GM19397 (cell line): ENCODE results near the gene KRTAP4-6.
"Not testable (repeated sequence)": the region's sequence is repeated elsewhere in the genome, so short reads cannot be mapped to it uniquely, and the experiment has no call there.

Experiments
- ATAC-seq: cut with Tn5 transposase; IDR thresholded peaks from one replicate; pipeline ENCODE4 v1.9.1; 2021; ENCODE audit warnings: mild to moderate bottlenecking, moderate library complexity; ENCODE audit not compliant: unreplicated experiment

Gene KRTAP4-6

DNA sequence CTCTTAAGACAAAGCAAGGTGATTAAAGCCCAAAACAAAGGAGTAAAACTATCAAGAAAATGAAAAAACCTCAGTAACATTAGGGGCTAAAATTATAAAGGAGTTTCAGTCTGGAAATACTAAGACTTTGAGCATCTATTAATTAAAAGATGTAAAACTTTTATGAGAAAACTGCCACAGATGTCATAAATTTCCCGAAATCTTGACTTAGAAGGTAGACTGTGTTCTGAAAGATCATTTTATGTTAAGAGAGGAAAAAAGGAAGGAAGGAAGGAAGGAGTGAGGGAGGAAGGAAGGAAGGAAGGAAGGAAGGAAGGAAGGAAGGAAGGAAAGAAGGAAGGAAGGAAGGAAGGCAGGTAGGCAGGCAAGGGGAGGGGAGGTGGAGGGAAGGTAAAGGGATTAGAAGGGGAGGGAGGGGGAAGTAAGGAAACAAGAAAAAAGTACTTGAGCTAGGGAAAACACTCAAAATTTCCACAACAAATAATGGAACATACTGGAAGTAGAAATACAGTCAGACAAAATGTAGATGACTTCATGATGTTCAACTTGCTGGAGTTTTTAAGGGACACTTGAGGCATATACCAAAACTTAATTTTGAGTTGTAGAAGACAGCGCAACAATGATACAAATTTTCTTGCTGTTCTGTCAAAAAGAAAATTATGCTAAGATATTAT lies 7.3 kb upstream of the KRTAP4-6 start:
- no peak for ATAC-seq

DNA sequence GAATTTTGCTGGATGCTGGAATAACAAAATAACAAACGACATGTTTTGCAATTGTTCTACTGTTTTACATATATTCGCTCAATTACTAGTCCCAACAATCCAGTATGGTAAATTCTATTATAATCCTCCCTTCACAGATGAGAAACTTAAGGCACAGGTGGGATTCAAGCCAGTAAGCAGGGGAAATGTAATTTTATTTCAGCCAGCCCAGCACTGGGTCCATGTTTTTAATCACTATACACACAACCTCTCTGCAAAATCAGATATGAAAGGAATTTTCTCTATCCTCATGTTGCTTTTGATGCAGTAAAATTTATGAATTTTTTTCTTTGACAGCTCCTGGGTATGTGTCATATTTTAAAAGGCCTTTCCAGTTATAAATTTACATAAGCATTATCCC lies 4.9 kb upstream of the KRTAP4-6 start:
- ATAC-seq, result no peak

GRCh38 chr17:41144846-41145245 lies 4.5 kb upstream of the KRTAP4-6 start:
- ATAC-seq, result no peak

DNA sequence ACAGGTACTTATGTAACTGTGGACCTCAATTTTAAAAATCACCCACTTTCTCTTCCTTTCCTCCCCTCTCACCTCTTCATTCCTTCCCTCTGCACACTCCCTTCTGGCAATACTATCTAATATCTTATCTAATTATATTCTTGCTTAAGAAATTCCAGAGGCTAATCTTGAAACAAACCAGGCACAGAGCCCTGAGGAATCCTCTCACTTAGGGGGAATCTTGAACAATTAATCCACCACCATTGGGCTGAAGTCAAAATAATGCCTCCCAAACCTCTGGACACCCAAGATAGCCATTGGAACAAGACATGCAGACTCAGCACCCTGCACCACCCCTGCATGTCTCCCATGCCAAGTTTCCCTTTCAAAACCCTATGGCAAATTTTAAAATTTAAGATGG lies 1.0 kb upstream of the KRTAP4-6 start:
- no peak for ATAC-seq

GRCh38 chr17:41139865-41140264 lies 479 bp downstream of the KRTAP4-6 start:
- ATAC-seq, result not testable (repeated sequence)

- ATAC-seq, result no peak
Measured at GRCh38 chr17:41133880-41134735, 6.2 kb downstream of the KRTAP4-6 start.

DNA sequence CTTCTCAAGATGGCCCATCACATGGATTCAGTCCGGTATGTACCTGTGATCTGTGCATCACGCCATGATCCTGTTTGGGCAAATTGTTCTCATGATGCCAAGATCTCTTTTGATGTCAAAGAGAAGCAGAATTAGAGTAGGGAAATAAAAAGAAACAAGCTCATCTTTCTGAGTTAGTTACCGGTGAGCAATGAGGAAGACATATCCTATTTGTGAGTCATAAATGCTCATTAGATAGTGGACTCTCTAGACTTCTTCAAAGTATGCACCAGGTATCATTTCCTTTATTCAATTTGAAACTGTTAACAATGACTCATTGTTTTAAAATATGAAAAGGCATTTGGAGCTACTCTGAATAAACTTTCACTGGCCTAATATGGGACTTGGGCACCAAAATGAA lies 8.4 kb downstream of the KRTAP4-6 start:
- no peak for ATAC-seq

- no peak for ATAC-seq
Measured at GRCh38 chr17:41127371-41127770, 13.0 kb downstream of the KRTAP4-6 start.

DNA sequence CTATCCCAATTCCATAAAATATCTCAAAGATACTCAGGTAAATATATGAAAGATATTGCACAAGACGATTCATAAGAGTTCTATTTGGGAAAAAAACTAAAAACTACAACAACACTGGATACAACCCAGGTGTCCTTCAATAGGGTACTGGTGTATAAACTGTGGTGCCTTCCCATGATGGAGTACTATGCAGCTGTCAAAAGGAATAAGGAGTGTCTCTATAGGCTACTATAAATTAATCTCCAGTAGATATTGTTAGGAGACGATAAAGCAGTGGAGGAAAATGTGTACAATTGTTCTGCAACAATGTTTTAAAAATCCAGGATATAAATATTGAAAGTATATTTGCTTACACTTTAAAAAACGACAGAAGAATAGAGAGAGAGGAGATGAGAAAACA lies 13.9 kb downstream of the KRTAP4-6 start:
- ATAC-seq, result no peak

DNA sequence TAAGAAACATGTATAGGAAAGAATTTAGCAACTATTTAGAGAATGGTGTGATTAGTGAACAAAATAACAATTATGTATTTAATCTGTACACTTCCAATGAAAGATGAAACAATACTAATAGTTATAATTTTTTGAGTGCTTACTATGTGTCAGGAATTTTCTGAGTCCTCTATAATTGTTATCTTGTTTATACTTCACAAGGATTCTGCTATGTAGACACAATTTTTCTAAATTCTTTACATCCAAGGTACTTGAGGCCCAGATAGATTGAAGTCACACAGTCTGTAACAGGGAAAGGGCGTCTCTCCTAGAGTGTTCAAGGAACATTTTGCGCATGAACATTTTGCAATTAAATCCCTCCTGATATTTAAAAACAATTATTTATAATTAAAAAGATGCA lies 15.3 kb downstream of the KRTAP4-6 start:
- no peak for ATAC-seq

- ATAC-seq, result not testable (repeated sequence)
Measured at GRCh38 chr17:41123991-41124371, 16.4 kb downstream of the KRTAP4-6 start, which contains the start of gene KRTAP4-12. KRTAP4-12 (minus strand) TSS chr17:41124182; CDS start chr17:41124122, 60 bp downstream.

DNA sequence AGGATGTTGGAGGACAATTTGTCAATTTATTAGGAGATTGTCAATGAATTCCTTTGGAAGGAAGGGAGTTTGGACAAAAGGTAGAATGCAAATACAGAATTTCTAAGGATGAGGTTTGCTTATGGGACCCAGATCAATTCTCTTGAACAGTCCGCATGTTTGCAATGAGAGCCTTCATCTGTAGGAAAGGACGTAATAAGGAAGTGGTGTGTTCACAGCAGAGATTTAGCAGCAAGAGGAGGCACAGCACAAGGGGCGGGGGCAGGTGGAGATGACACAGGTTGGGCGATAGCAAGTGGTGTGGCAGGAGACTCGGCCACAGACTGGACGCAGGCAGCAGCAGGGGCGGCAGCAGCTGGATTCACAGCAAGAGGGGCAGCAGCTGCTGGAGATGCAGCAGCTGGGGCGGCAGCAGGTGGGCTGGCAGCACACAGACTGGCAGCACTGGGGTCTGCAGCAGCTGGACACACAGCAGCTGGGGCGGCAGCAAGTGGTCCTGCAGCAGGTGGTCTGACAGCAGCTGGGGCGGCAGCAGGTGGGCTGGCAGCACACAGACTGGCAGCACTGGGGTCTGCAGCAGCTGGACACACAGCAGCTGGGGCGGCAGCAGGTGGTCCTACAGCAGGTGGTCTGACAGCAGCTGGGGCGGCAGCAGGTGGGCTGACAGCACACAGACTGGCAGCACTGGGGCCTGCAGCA lies 16.9 kb downstream of the KRTAP4-6 start:
- ATAC-seq, result not testable (repeated sequence)

DNA sequence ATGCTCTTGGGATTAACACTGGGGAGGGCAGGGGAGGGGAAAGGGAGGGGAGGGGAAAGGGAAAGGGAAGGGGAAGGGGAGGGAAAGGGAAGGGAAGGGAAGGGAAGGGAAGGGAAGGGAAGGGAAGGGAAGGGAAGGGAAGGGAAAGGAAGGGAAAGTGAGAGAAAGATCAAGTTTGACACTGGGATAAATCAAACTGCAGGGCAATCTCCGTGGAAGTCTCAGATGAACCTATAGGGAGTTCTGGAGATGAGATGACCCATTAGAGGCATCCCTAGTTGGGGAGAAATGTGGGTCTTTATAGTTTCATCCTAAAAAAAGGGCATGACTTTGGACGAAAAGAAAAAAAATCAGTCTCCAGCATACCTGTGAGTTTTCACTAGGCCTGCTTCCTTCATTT lies 18.6 kb downstream of the KRTAP4-6 start:
- ATAC-seq, result no peak

DNA sequence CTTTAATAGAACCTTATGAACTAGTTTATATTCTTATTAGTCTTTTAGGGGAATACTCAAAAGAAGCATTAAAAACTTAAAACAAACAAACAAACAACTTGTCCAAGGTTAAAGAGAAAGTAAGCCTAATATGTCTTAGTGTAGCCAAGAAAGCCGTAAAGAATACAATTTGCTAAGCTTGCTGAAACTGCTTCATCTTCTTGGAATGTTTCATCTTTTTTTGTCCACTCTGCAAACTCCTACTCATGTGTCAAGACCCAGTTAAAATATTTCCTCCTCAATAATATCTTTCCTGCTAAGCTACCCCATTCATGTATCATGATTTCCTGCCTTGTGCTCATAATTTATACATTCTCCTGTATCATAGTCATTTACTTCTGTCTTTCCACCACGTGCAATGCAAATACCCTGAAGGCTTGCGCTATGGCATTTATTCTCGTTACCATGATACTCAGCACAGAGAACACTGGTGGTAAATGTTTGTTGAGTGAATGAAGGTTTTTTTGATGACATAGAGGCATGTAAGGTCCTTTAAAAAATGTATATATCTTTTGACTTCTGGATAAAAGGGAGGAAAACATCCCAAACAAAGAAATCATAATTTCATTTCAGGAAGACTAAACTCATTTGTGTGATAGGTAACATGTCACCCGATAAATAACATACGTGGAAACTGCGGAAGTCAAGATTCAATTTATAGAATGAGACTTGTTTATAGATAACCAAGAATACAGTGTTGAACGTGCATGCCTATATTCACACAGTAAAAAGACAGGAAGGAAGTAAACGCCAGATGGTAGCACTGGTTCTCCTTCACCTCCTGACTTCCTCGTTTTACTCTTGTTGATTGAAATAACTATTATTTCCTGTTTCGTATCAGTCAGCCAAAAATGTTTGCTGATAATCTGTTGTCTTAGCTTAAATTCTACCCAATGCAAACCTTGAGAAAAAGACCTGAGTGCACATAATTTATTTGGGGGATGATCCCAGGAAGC lies 20.4 kb downstream of the KRTAP4-6 start:
- ATAC-seq, result not testable (repeated sequence)

GRCh38 chr17:41118721-41119120 lies 21.6 kb downstream of the KRTAP4-6 start:
- ATAC-seq, result no peak

DNA sequence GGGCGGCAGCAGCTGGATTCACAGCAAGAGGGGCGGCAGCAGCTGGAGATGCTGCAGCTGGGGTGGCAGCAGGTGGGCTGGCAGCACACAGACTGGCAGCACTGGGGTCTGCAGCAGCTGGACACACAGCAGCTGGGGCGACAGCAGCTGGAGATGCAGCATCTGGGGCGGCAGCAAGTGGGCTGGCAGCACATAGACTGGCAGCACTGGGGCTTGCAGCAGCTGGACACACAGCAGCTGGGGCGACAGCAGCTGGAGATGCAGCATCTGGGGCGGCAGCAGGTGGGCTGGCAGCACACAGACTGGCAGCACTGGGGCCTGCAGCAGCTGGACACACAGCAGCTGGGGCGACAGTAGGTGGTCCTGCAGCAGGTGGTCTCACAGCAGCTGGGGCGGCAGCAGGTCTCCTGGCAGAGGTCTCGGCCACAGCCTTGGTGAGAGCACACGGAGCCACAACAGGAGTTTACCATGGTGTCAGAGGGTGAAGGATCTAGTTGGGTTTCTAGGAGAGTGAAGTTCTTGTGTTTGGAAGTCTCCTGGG lies 22.4 kb downstream of the KRTAP4-6 start, which contains the start of gene KRTAP4-11:
Gene KRTAP4-11, minus strand, starts transcription at position 528 of the 541 bp plus-strand sequence. Its CDS starts 58 bp downstream, at position 470.
- not testable (repeated sequence) for ATAC-seq

GRCh38 chr17:41116297-41116696 lies 24.0 kb downstream of the KRTAP4-6 start:
- no peak for ATAC-seq

GRCh38 chr17:41111151-41111885 lies 29.0 kb downstream of the KRTAP4-6 start:
- ATAC-seq, result no peak

DNA sequence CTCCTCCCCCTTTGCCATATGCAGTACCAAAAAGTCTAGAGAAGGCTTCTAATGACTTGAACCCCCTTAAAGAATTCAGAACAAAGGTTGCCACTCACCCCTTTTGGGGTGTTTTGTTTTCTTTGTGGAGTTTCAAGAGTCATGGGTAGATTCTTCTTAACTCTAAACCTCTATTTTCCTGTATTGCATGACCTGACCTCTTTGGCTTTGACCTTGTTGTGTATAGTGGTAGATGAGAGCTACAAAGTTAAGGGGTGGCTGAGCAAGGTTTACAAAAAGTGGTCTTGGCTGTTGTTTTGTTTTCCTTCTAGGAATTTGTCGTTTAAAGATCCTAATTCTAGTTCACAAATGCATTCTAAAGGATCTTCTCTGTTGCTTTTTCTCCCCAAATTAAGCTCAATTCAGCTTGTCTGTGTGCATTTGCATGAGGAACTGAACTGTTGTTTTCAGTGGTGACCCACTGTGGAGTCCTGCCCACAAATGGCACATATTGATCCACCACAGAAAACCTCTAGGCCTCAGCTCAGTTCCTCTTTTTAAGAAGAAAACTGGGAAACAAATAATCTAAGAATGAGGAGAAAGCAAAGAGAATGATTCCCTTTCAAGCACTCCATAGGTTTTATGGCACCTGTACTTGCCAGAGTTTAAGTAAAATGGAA lies 31.5 kb downstream of the KRTAP4-6 start:
- not testable (repeated sequence) for ATAC-seq
